Measurements from ENCODE around the gene KCTD20.

- TF ChIP-seq EZH2 (IDR thresholded peaks at IDR 0.05) (no peak), POLR2AphosphoS5 (IDR thresholded peaks at IDR 0.05; ENCODE audit: borderline replicate concordance, low read depth, low read length) (no peak), FOXP2 (optimal IDR thresholded peaks at IDR 0.05; ENCODE audit: control extremely low read depth, extremely low read length, insufficient read depth) (no peak)
Measured at GRCh38 chr6:36484736-36485135, 41.9 kb downstream of the KCTD20 start.

Data from SK-N-MC (cell line).